ENCODE results near the gene FIBCD1.

- TF ChIP-seq ZNF512 (CRISPR knock-in tag; IDR thresholded peaks at IDR 0.05; ENCODE audit: borderline replicate concordance) (no peak), CTCF (IDR thresholded peaks at IDR 0.05) (no peak), MXD4 (CRISPR knock-in tag; IDR thresholded peaks at IDR 0.05; ENCODE audit: borderline replicate concordance) (no peak), E2F4 (CRISPR knock-in tag; IDR thresholded peaks at IDR 0.05; ENCODE audit: borderline replicate concordance, low read depth) (no peak), ELF4 (CRISPR knock-in tag; IDR thresholded peaks at IDR 0.05; ENCODE audit: low read depth) (no peak), JUN (CRISPR knock-in tag; IDR thresholded peaks at IDR 0.05) (no peak), USF2 (CRISPR knock-in tag; IDR thresholded peaks at IDR 0.05) (no peak), ZNF671 (CRISPR knock-in tag; IDR thresholded peaks at IDR 0.05) (no peak), MAX (CRISPR knock-in tag; IDR thresholded peaks at IDR 0.05) (no peak)
Observed at GRCh38 chr9:130870491-130871381, 68.3 kb downstream of the FIBCD1 start.
